NCI-H446 treated with DMSO at 0.1 percent for 48 hours (cell line): ENCODE data around the gene DAB2IP.

Source experiments
- DNase-seq: peaks from one replicate; lab custom pipeline; 2025; lab: John Stamatoyannopoulos, UW

The DAB2IP gene

GRCh38 chr9:121763561-121764370 lies 112.3 kb downstream of the DAB2IP start:
- no peak for DNase-seq

- no peak for DNase-seq
Measured at GRCh38 chr9:121764371-121764730, 112.9 kb downstream of the DAB2IP start.

- no peak for DNase-seq
Measured at GRCh38 chr9:121765021-121765950, 113.9 kb downstream of the DAB2IP start.

- no peak for DNase-seq
Measured at GRCh38 chr9:121766081-121766683, 114.7 kb downstream of the DAB2IP start.

GRCh38 chr9:121767171-121767769 lies 115.8 kb downstream of the DAB2IP start:
- DNase-seq: no peak

GRCh38 chr9:121768416-121769015 lies 117.1 kb downstream of the DAB2IP start:
- DNase-seq: no peak

GRCh38 chr9:121769939-121770338 lies 118.5 kb downstream of the DAB2IP start:
- DNase-seq: no peak

- DNase-seq: no peak
Measured at GRCh38 chr9:121770415-121771273, 119.2 kb downstream of the DAB2IP start.

GRCh38 chr9:121771418-121771817 lies 120.0 kb downstream of the DAB2IP start:
- no peak for DNase-seq

GRCh38 chr9:121771851-121772599 lies 120.6 kb downstream of the DAB2IP start:
- no peak for DNase-seq

- no peak for DNase-seq
Measured at GRCh38 chr9:121772600-121773285, 121.3 kb downstream of the DAB2IP start.

GRCh38 chr9:121773286-121773953 lies 122.0 kb downstream of the DAB2IP start:
- no peak for DNase-seq

GRCh38 chr9:121773954-121774714 lies 122.7 kb downstream of the DAB2IP start:
- no peak for DNase-seq

- no peak for DNase-seq
Measured at GRCh38 chr9:121774715-121775613, 123.5 kb downstream of the DAB2IP start.

- no peak for DNase-seq
Measured at GRCh38 chr9:121776001-121776738, 124.7 kb downstream of the DAB2IP start.
